Skeletal muscle satellite cell (primary cell): ENCODE results near the gene TMEM238. TPM values are rescaled to one million over a fixed set of nuclear protein-coding genes. Genes with fewer than 3 reads are reported as not detected.
A peak's percentile ranks its signal among the peaks of the same experiment; 100 is the strongest.
"Not testable (repeated sequence)": the region's sequence is repeated elsewhere in the genome, so short reads cannot be mapped to it uniquely, and the experiment has no call there.

Experiments used
- H3K27me3 ChIP-seq: 2 replicates; pipeline ENCODE4 v1.7.0; 2013; ENCODE audit warnings: low read length; ENCODE audit not compliant: control insufficient read depth, insufficient read depth
- H3K36me3 ChIP-seq: 2 replicates; pipeline ENCODE4 v1.7.0; 2013; ENCODE audit warnings: mild to moderate bottlenecking, control low read depth, low read length; ENCODE audit not compliant: insufficient read depth
- H3K4me1 ChIP-seq: 2 replicates; pipeline ENCODE4 v1.7.0; 2013; ENCODE audit warnings: low read length; ENCODE audit not compliant: control insufficient read depth, insufficient read depth
- H3K4me2 ChIP-seq: 2 replicates; pipeline ENCODE4 v1.7.0; 2013; ENCODE audit warnings: mild to moderate bottlenecking, low read length
- H3K4me3 ChIP-seq: 2 replicates; pipeline ENCODE4 v1.7.0; 2013; ENCODE audit warnings: low read length
- H3K9ac ChIP-seq: 2 replicates; pipeline ENCODE4 v1.7.0; 2013; ENCODE audit warnings: mild to moderate bottlenecking, low read depth, low read length, moderate library complexity
- H3K9me3 ChIP-seq: replicated peaks from 2 replicates; pipeline ENCODE4 v1.7.0; 2013; ENCODE audit warnings: mild to moderate bottlenecking, control low read depth, low read length
- total RNA-seq: library from RNA; depleted of rRNA; stranded (reverse); fragments of >200 nt; gene quantifications from 2 replicates; pipeline ENCODE4 v1.2.3, GENCODE V29; 2012; rRNA removed

Gene TMEM238, protein sequence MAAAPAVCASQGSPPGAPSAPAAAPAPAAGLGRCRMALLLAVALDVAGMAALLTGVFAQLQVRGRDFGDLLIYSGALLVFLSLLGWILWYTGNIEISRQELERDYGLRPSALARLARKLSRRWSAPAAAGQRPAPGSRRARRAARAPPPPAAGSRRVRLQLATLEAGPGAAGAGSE
- total RNA-seq: not detected in 2 replicates

DNA sequence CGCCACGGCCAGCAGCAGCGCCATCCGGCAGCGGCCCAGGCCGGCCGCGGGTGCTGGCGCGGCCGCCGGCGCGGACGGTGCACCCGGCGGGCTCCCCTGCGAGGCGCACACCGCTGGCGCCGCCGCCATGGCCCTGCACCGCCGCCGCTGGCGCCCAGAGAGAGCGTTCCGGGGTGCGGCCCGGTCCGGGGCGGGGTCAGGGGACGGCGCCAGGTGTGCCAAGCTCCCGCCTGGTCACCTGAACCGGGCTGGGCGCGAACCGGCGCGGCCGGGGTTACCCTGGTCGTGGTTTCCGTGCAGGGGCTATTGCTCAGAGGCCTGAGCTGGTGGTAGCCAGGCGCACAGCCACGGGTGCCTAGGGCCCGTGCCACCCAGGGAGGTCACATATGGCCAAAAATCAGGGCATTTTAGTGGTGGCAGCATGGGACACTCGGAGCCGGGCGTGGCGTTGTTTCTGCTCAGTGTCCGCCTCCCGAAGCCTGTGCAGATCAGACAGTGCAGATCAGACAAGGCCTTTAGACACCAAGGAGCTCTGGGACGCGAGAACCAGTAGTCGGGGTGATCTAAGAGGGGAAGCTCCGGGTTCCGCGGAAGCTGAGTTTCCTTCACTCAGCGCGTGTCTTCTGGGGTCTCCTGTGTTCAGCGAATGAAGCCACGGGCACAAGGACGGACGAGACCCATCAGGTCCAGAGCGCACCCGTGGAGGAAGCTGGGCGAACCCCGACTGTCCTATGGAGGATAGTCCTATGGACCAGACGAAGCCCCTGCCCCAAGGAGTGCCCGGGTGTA, at the start of gene TMEM238:
TSS of gene TMEM238 (minus strand) at position 162 of the 789 bp plus-strand sequence. CDS start at position 129, 33 bp downstream.
- H3K4me2 ChIP-seq: peak within 1 kb of the TSS; percentile 96
- H3K9ac ChIP-seq: peak within 1 kb of the TSS; percentile 99
- H3K4me1 ChIP-seq: peaks cover 41% of the 10 kb centered on the region
- H3K9me3 ChIP-seq: no peaks in the 10 kb centered on the region
- no peaks in the 10 kb centered on the region for H3K27me3 ChIP-seq
- peak within 1 kb of the TSS; percentile 97 for H3K4me3 ChIP-seq
- peaks cover 33% of the 10 kb centered on the region for H3K36me3 ChIP-seq

DNA sequence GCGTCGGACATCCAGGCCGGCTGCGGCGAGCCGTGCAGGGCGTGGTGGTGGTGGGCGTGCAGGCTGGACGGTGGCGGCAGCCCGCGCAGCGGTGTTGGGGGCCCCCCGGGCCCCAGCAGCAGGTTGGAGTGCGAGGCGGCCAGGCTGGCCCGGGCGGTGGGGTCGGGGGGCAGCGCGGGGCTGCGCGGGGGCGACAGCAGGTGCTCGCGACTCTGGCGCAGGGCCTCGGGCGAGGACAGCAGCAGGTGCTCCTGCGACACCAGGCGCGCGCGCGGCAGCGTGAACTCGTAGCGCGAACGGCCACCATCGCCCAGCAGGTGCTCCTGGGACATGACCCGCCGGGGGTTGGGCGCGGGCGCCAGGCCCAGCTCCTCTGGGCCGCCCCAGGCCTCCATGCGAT, 49.2 kb upstream of the TMEM238 start:
- Histone ChIP-seq H3K36me3 (no peaks in the 10 kb centered on the region), H3K9ac (no peak overlapping the region), H3K4me2 (no peak overlapping the region), H3K4me3 (no peak overlapping the region), H3K27me3 (peaks cover 16% of the 10 kb centered on the region), H3K4me1 (no peaks in the 10 kb centered on the region), H3K9me3 (no peaks in the 10 kb centered on the region)

DNA sequence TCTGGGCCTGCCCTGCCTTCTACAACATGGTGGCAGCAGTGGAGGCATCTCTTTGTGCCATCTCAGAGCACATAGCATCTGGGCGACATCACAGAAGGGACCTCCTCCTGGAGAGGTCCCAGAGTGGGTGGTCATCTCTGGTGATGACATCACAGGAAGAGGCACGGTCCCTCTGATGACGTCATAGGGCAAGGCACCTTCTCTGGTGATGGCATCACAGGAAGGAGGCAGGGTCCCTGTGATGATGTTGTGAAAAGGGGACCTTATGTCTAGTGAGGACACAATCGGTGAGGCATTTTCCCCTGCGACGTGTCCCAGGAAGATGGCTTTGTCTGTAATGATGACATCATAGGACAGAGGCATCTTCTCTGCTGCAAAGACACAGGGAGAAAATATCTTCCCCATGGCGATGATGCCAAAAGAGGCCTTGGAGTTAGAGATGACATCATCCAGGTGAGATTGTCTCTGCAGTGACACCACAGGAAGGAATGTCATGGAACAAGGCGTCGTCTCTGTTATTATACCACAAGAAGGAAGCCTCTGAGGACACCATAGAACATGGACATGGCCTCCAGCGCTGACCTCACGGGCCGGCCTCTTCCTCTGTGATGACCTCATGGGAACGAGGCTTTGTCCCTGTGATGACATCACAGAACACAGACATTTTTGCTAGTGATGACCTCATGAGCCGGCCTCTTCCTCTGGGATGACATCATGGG, 48.3 kb upstream of the TMEM238 start:
- peaks cover 16% of the 10 kb centered on the region for H3K27me3 ChIP-seq

DNA sequence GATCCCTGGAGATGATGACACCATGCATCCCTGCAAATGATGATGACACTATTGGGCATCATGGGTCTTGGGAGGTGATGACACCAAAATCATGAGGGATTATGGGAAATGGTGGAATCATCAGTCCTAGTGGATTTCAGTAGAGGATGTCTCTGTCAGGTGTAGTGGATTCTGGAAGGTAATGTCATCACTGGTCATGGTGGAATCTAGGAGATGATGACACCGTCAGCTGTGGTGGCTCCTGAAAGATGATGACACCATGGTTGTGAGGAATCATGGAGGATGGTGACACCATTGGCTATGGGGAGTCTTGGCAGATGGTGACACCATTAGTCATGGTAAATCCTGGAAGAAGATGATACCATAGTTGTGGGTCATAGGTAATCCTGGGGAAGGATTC, 47.1 kb upstream of the TMEM238 start:
- Histone ChIP-seq H3K4me1 (no peaks in the 10 kb centered on the region), H3K9ac (no peak overlapping the region), H3K27me3 (peaks cover 15% of the 10 kb centered on the region)

More for the DNA sequence above, 48.3 kb upstream of the TMEM238 start:
- no peaks in the 10 kb centered on the region for H3K4me1 ChIP-seq
- no peak overlapping the region for H3K4me2 ChIP-seq
- no peak overlapping the region for H3K4me3 ChIP-seq
- no peaks in the 10 kb centered on the region for H3K36me3 ChIP-seq
- H3K9ac ChIP-seq: no peak overlapping the region
- H3K9me3 ChIP-seq: no peaks in the 10 kb centered on the region

GRCh38 chr19:55426042-55426441, 42.0 kb upstream of the TMEM238 start:
- Histone ChIP-seq H3K4me3 (no peak overlapping the region), H3K36me3 (no peaks in the 10 kb centered on the region), H3K9me3 (no peaks in the 10 kb centered on the region), H3K27me3 (peaks cover 31% of the 10 kb centered on the region), H3K4me2 (no peak overlapping the region), H3K4me1 (no peaks in the 10 kb centered on the region), H3K9ac (no peak overlapping the region)

More for the DNA sequence above, 47.1 kb upstream of the TMEM238 start:
- Histone ChIP-seq H3K9me3 (no peaks in the 10 kb centered on the region), H3K4me2 (no peak overlapping the region), H3K4me3 (no peak overlapping the region), H3K36me3 (no peaks in the 10 kb centered on the region)

DNA sequence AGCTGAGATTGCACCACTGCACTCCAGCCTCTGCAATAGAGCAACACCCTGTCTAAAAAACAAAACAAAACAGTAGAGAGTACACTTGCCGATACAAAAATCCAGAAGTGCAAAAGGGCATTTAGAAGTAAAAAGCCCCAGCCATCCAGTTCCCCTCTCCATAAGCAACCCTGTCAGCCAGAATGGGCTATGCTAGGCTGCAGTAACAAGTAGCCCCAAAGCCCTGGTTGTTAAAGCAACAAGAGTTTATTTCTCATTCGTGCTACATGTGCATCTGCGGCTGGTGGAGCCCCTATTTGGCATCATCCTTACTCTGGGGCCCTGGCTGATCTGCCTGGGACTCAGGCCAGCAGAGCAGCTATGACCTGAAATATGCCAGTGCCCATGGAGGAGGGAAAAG, 40.4 kb upstream of the TMEM238 start:
- H3K9me3 ChIP-seq: no peaks in the 10 kb centered on the region
- H3K36me3 ChIP-seq: no peaks in the 10 kb centered on the region
- H3K27me3 ChIP-seq: peaks cover 45% of the 10 kb centered on the region
- no peak overlapping the region for H3K9ac ChIP-seq
- no peak overlapping the region for H3K4me3 ChIP-seq
- no peaks in the 10 kb centered on the region for H3K4me1 ChIP-seq
- no peak overlapping the region for H3K4me2 ChIP-seq

- no peaks in the 10 kb centered on the region for H3K9me3 ChIP-seq
- H3K36me3 ChIP-seq: no peaks in the 10 kb centered on the region
- no peaks in the 10 kb centered on the region for H3K4me1 ChIP-seq
- H3K4me2 ChIP-seq: no peak overlapping the region
- no peak overlapping the region for H3K9ac ChIP-seq
- peaks cover 39% of the 10 kb centered on the region for H3K27me3 ChIP-seq
- H3K4me3 ChIP-seq: no peak overlapping the region
Measured at GRCh38 chr19:55423225-55424005, 39.3 kb upstream of the TMEM238 start.

- not testable (repeated sequence) for H3K9me3 ChIP-seq, H3K4me3 ChIP-seq, H3K4me1 ChIP-seq, H3K4me2 ChIP-seq, H3K36me3 ChIP-seq, H3K9ac ChIP-seq
- peaks cover 37% of the 10 kb centered on the region for H3K27me3 ChIP-seq
Measured at GRCh38 chr19:55421281-55421680, 37.2 kb upstream of the TMEM238 start.

DNA sequence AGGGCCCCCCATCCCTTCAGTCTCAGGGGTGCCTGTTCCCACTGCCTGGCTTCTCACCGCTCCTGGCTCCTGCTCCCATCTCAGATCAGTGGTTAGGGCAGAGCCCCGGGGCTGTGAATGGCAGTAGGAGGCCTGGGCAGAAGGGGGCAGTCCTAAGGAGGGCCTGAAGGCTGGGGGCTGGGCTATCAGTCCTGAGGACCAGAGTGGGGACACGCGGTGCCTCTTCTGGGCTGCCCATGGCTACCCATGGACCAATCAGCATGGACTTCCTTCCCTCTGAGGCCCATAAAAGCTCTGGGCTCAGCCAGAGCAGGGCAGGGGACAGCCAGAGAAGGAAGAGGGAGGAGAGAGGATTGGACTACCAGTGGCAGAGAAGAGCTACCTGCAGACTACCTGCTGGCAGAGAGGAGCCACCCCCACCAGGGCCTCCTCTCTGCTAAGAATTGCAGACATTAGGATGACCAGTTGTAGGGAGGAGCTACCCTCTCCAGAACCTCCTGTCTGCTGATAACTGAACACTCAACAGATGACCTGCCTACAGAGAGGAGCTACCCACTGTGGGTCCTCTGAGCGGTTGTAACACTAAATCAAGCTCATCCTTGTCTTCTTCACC, 35.6 kb upstream of the TMEM238 start:
- no peaks in the 10 kb centered on the region for H3K36me3 ChIP-seq
- no peak overlapping the region for H3K4me3 ChIP-seq
- no peak overlapping the region for H3K9ac ChIP-seq
- no peak overlapping the region for H3K4me2 ChIP-seq
- peaks cover 30% of the 10 kb centered on the region for H3K27me3 ChIP-seq
- H3K4me1 ChIP-seq: no peaks in the 10 kb centered on the region
- H3K9me3 ChIP-seq: no peaks in the 10 kb centered on the region

- no peak overlapping the region for H3K4me3 ChIP-seq
- H3K4me2 ChIP-seq: no peak overlapping the region
- H3K9me3 ChIP-seq: no peaks in the 10 kb centered on the region
- H3K36me3 ChIP-seq: no peaks in the 10 kb centered on the region
- no peak overlapping the region for H3K9ac ChIP-seq
- peaks cover 26% of the 10 kb centered on the region for H3K27me3 ChIP-seq
- H3K4me1 ChIP-seq: no peaks in the 10 kb centered on the region
Measured at GRCh38 chr19:55419103-55419502, 35.0 kb upstream of the TMEM238 start.

GRCh38 chr19:55418185-55418584, 34.1 kb upstream of the TMEM238 start:
- no peak overlapping the region for H3K4me3 ChIP-seq

More at GRCh38 chr19:55418185-55418584, 34.1 kb upstream of the TMEM238 start:
- H3K27me3 ChIP-seq: peaks cover 19% of the 10 kb centered on the region
- no peak overlapping the region for H3K9ac ChIP-seq
- H3K36me3 ChIP-seq: no peaks in the 10 kb centered on the region
- H3K4me2 ChIP-seq: no peak overlapping the region
- H3K9me3 ChIP-seq: no peaks in the 10 kb centered on the region
- H3K4me1 ChIP-seq: no peaks in the 10 kb centered on the region
